Fibroblast of the conjunctiva (primary cell): ENCODE results near the gene ZNF324B.
"Not testable (repeated sequence)": the region's sequence is repeated elsewhere in the genome, so short reads cannot be mapped to it uniquely, and the experiment has no call there.

Experiments used
- DNase-seq: peaks from one replicate; pipeline ENCODE4 v3.0.0-alpha.2; 2010; ENCODE audit warnings: low read depth

ZNF324B gene

GRCh38 chr19:58455306-58455705 lies 3.9 kb downstream of the ZNF324B start:
- DNase-seq: no peak

DNA sequence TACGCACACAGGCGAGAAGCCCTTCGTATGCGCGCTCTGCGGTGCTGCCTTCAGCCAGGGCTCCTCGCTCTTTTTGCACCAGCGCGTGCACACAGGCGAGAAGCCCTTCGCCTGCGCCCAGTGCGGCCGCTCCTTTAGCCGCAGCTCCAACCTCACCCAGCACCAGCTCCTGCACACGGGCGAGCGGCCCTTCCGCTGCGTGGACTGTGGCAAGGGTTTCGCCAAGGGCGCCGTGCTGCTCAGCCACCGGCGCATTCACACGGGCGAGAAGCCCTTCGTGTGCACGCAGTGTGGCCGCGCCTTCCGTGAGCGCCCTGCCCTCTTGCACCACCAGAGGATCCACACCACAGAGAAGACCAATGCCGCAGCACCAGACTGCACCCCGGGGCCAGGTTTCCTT lies 4.7 kb downstream of the ZNF324B start:
- no peak for DNase-seq

GRCh38 chr19:58460039-58460438 lies 8.6 kb downstream of the ZNF324B start:
- no peak for DNase-seq

DNA sequence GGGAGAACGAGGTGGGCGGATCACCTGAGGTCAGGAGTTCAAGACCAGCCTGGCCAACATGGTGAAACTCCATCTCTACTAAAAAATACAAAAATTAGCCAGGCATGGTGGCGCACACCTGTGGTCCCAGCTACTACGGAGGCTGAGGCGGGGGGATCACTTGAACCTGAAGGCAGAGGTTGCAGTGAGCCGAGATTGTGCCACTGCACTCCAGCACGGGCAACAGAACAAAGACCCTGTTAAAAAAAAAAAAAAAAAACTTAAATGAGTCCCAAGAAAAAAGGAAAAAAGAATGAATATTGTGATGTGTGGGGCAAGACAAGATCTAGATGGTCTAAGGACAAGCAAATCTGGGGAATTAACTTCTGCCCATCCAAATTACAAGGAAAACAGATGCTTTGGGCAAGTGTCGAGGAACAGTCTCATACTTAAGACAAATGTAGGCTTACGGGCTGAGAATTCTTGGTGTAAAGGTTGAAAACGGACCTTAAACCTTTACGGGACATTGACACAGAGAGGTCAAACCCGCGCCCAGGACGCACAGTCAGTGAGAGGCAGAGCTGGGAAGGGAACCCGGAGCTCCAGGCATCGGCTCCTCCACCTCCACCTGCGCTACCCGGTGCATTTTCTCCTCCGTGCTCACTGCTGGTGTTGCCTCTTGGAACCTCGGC lies 14.8 kb downstream of the ZNF324B start:
- DNase-seq: no peak

DNA sequence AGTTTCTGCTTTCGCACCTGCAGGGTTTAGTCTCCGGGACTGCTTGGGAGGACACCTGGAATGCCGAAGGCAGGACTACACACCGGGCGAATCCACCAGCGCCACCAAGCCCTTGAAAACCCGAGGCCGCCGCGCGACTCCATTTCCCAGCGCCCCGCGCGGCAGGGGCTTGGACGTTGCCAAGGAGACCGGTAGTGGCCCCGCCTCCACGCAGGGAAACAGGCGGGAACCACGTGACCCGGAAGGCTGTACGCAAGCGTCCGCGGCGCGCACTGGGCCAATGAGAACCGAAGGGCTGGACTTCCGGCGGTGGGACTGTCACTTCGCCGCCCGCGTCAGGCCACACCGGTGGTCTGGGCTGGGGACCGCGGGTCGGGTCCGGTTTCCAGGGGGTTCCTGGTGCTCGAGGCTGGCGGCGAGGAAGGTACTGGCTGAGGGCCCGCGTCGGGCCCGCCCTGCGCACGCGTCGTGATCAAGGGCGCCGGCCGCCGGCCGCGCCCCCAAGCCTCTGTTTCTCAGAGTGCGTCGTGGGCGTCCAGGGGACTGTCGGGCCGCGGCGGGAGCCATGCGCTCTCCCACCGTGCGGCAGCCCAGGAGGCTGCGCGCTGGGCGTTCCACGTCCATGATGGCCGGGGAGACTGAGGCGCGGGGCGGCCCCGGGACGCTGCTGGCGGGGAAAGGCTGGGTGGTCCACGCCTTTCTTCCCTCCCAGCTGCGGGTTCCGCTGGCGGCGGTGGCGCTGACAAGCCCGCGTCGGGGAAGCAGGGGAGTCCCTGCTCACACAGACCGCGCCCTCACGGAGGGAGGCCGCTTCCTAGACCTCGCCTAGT lies 15.6 kb downstream of the ZNF324B start, which contains the start of gene ZNF324:
ZNF324 (plus strand) TSS at position 321 of the 830 bp plus-strand sequence. CDS start 2,106 bp downstream, outside the sequence.
- DNase-seq: peak; percentile 85

DNA sequence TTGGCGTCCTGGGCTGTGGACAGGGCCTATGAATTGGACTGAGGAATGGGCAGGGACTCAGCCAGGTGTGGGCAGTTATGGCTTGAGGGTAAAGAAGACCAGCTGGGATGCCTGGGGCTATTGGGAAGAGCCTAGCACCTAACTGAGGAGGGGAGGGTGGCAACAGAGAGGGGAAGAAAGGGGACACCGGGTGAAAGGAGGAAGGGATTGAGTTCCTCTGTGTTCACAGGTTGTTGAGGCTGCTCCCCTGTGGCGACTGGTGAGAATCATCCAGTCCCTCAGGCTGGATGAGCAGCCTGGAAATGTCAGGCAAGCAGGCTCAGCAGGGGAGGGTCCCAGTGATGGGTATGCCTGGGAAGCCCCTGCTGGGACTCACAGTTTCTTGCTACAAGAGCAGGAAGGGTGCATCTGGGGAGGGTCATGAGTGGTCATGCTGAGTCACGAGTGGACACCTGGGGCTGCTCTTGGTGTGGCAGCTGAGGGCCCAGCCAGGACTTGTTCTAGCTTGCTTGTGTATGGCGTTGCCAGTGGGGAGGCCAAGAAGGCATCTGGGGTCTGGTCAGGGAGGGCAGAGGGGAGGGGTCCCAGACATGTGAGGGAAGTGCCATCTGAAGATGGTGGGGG lies 16.9 kb downstream of the ZNF324B start:
- no peak for DNase-seq

GRCh38 chr19:58469241-58470013 lies 18.0 kb downstream of the ZNF324B start:
- DNase-seq: no peak

DNA sequence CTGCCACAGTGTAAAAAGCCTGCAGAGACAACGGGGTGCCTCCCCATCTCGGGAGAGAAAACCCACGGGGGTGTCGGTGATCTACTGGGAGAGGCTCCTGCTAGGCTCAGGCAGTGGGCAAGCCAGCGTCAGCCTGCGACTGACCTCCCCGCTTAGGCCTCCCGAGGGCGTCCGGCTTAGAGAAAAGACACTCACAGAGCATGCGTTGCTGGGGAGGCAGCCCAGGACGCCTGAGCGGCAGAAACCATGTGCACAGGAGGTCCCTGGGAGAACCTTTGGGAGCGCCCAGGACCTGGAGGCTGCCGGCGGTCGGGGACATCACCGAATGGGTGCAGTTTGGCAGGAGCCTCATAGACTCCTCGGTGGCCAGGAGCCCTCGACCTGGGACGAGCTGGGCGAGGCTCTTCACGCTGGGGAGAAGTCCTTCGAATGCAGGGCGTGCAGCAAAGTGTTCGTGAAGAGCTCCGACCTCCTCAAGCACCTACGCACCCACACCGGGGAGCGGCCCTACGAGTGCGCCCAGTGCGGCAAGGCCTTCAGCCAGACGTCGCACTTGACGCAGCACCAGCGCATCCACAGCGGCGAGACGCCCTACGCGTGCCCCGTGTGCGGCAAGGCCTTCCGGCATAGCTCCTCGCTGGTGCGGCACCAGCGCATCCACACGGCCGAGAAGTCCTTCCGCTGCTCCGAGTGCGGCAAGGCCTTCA lies 19.6 kb downstream of the ZNF324B start:
- DNase-seq: not testable (repeated sequence)

DNA sequence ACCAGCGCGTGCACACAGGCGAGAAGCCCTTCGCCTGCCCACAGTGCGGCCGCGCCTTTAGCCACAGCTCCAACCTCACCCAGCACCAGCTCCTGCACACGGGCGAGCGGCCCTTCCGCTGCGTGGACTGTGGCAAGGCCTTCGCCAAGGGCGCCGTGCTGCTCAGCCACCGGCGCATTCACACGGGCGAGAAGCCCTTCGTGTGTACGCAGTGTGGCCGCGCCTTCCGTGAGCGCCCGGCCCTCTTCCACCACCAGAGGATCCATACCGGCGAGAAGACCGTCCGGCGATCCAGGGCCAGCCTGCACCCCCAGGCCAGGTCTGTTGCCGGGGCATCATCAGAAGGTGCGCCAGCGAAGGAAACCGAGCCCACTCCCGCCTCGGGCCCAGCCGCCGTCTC lies 20.3 kb downstream of the ZNF324B start:
- no peak for DNase-seq

DNA sequence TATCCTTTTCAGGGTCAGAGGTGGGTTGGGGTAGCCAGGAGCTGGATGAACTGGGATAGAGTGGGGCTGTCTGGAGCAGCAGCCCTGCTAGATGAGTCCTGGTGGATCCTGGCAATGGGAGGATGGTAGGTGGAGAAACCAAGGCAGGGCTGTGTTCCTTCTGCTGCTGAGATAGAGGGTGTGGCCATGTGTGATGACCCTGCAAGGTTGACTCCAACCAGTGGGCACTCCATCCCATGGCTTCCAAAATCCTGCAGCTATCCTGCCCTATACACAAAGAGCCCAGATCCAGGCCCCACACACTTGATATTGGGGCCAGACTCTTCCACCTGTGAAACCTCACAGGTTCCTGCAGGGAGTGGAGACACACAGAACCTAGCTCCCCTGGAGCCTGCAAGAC lies 22.4 kb downstream of the ZNF324B start:
- no peak for DNase-seq

GRCh38 chr19:58474291-58474996 lies 23.0 kb downstream of the ZNF324B start:
- no peak for DNase-seq

DNA sequence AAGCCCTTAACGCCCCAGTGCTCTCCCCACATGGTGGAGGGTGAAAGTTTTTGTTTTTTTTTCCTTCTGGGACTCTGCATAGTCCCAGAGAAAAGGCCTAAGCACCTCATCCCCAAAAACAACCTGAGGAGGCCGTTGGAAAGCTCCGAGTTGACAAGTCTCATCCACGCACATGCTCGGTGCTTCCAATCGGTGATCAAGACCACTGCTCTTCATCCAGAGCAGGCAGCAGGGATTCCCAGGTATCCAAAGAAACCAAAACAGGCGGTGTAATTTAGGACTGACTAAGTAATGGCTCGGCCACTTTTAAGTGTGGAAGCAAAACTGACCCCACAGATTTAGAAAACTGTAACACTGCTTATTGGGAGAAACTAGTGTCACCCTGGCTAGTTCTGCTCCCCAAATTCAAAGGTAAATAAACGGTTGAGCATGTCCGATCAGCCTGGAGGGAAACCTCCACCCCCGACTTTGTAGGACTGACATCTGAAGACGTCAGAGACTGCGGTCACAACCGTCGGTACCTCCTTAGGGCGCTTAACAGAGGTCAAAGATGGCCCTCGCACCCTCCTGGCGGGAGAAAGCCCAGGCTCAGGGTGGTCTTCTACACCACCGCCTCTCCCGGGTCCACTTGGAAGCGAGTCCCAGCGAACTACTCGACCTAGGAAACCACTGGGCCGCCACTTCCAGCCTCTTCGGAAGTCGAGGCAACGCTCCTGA lies 23.7 kb downstream of the ZNF324B start:
- no peak for DNase-seq

DNA sequence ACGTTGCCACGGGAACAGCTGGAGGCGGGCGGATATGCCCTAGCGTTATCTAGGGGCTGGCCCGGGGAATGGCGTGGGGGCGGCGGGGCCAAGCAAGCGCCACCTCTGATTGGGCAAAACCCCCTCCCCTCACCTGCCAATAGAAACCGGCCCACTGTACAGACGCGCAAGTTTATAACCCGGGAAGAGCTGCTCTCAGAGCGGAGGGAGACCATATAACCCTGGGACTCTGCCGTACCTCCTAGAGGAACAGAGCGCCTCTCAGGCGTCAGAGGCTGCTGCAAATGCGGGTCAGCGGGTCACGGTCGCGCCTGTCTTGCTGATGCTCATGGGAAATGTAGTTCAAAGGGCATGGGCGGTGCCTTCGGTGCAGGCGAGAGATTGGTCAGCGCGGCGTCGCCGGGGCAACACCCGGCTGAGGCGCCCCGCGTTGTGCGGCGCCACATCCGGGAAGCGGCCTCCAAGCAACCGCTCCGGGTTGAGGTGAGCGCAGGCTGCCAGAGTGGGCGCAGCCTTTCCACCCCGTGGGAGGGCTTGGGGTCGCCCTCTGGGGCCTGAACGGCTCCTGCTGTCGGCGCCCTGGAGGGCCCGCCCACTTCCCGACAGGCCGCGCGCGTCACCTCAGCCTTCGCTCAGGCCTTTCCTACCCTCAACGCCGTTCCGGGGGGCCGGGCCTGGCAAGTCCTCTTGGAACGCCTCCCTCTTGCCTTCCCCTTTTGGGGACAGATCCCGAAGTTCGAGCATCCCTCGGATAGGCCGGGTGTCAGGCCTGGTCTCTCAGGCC lies 24.5 kb downstream of the ZNF324B start, which contains the start of gene ZNF446:
ZNF446 (plus strand) TSS at position 639 of the 784 bp plus-strand sequence. CDS start 867 bp downstream, outside the sequence.
- peak; percentile 95 for DNase-seq

DNA sequence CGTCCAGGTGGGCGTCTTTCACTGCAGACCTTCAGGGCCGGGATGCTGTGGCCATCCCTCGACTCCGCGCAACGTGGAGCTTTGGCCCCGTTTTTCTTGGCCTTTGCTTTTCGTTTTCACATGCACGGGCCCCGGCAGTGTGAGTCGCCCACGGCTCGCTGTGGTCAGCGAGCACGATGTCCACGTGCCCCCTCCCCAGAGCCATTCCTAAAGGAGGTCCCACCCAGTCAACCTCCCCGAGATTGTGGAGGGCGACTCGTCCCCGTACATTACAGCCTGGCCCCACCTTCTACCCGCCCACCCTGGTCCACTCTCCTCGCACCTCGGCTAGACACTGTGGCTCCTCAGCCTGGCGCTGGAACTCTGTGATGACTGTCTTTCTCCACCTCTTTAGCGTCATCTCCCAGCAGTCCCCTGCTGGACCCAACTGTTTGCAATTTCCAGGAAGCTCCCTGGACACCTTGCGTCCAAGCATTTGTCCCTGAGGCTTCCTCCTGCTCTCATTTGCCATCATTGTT lies 25.1 kb downstream of the ZNF324B start:
- DNase-seq: no peak

DNA sequence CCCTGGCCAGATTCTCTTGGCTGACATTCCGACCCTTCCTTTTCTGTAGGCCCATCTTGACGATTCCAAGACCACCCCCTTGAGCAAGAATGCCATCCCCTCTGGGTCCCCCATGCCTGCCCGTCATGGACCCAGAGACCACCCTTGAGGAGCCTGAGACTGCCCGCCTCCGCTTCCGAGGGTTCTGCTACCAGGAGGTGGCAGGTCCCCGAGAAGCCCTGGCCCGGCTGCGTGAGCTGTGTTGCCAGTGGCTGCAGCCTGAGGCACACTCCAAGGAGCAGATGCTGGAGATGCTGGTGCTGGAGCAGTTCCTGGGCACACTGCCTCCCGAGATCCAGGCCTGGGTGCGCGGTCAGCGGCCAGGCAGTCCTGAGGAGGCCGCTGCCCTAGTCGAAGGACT lies 25.7 kb downstream of the ZNF324B start:
- DNase-seq: no peak

- DNase-seq: no peak
Observed at GRCh38 chr19:58477871-58478270, 26.4 kb downstream of the ZNF324B start.

- no peak for DNase-seq
Observed at GRCh38 chr19:58479303-58479702, 27.9 kb downstream of the ZNF324B start.

DNA sequence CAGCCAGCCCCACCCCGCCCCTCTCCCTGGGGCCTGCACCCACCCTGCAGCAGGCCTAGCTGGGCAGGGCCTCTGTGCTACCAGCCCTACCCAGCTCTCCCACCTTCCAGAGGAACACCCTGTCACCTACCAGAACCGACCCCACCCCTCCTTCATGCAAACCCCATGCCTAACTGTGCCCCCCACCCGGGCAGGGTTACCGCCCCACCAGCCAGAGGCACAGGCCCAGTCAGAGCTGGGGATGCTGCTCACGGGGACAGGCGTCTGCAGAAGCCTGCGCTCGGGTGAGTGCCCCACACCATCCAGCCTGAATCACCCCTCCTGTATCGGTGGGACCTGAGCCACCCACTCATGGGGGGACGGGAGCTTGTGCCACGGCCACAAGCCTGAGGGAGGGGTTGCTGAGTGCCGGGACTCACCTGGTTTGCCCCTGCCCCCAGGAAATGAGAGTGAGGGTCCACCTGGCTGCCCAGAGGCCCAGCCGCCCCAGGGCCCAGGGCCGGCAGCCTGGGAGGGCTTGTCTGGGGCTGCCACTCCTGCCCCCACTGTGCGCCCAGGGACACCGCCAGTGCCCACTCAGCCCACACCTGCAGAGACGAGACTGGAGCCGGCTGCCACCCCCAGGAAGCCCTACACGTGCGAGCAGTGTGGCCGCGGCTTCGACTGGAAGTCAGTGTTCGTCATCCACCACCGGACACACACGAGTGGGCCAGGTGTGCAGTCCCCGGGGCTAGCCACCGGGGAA lies 28.5 kb downstream of the ZNF324B start:
- DNase-seq: no peak
